Motor neuron (in vitro differentiated cells): Measurements from ENCODE around the gene MAP1LC3B2. TPM values are rescaled to one million over a fixed set of nuclear protein-coding genes. Genes with fewer than 3 reads are reported as not detected.
A peak's percentile ranks its signal among the peaks of the same experiment; 100 is the strongest.

Experiments used
- ATAC-seq, 8 experiments: fragments of 200-7000 bp; cut with Tn5 transposase; replicated peaks in 6 of 8; 2 replicates each; pipeline ENCODE4 v1.8.0; 2021; ENCODE audit warnings: mild to moderate bottlenecking in 8 of 8, moderate library complexity in 8 of 8
- H3K27ac ChIP-seq, 2 donors: fragments of 250-450 bp; sonication (Bioruptor Pico); 2 replicates each; pipeline ENCODE4 v1.9.0; 2021; ENCODE audit warnings: antibody characterized with exemption in 2 of 2, mild to moderate bottlenecking in 2 of 2, moderate library complexity in 1 of 2
- H3K4me1 ChIP-seq, 2 donors: fragments of 250-450 bp; sonication (Bioruptor Pico); replicated peaks in 1 of 2; 2 replicates each; pipeline ENCODE4 v1.6.1; 2021; ENCODE audit warnings: antibody characterized with exemption in 2 of 2, mild to moderate bottlenecking in 2 of 2, moderate library complexity in 1 of 2
- H3K4me3 ChIP-seq, 5 donors: fragments of 250-450 bp; sonication (Bioruptor Pico); 2 replicates each; pipeline ENCODE4 v1.9.0; 2021; ENCODE audit warnings: antibody characterized with exemption in 5 of 5, mild to moderate bottlenecking in 5 of 5, moderate library complexity in 4 of 5
- WGBS, 10 experiments: fragments of 450-650 bp; shearing (Covaris generic); methylation state at CpG; one replicate each; pipeline ENCODE4 v1.0.0; 2022; 5-methylcytosine and 5-hydroxymethylcytosine counted together
- in situ Hi-C, 9 experiments: fragments of 400-800 bp; cut with MboI; loops; one replicate each; pipeline ENCODE4 v1.15.0; 2021; ENCODE audit warnings: low sequenced_read_pairs in 9 of 9, low pct_unique_long_range_greater_than_20kb in 2 of 9; ENCODE audit not compliant: unreplicated experiment in 9 of 9
- total RNA-seq, 8 experiments: library from RNA; unstranded; fragments of 300-600 nt; gene quantifications; 2 replicates each; pipeline versions ENCODE4 v1.2.3 to v1.2.4, GENCODE V29; 2022

MAP1LC3B2 gene
- total RNA-seq, result 1 to 10 TPM in 5 of 8 experiments, under 1 TPM in 3; 0.61 to 3.8 (median 1.1) TPM

DNA sequence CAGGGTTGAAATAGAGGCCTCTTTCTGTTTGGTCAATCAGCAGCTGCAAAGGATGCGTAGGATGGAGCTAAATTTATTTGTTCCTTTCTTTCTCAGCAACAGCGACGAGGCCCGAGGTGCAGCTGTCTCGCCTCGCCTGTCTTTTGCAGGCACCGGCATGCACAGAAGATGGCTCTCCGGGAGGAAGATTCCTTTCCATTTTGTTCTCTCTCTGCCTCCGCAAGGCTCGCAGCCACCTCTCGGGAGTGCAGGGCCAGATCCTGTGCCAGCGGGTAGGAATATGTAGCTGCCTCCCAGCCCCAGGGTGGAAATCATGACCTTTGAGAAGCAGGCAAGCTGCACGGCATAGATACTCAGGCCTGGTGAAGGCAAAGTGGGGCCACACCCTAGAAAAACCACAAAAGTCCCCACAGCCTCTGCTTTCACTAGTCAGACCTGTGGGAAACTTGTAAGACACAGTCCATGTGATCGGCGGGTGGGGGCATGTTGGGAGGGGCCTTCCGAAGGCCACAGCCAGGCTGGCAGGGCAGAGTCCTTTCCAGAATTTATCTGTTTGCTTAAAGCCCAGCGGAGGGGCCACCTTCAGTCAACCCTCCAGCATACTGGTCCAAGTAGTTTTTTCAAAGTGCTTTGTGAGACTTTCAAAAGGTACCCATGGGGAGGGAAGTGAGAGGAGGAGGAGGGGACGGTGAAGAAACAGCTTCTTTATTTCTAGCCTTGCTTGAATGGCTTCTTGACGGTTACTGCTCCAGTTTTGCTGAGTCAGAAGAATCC lies at the start of gene MAP1LC3B2:
Gene MAP1LC3B2 (plus strand): TSS at position 220 of the 774 bp plus-strand sequence. CDS start 16,562 bp downstream, outside the sequence.
- H3K4me1 ChIP-seq, result peaks cover 11 to 15% of the 10 kb centered on the region in 2 donors
- peak; percentile 75 to 99 (median 86) for ATAC-seq
- H3K4me3 ChIP-seq, result no peak within 1 kb of the TSS
- H3K27ac ChIP-seq, result peak within 1 kb of the TSS in 1 of 2 donors; percentile 64
- in situ Hi-C loops, result no loop called here
- 4 to 82% (median 37%) methylated on average over 1 to 12 of the region's 19 CpGs for WGBS, 10 experiments

DNA sequence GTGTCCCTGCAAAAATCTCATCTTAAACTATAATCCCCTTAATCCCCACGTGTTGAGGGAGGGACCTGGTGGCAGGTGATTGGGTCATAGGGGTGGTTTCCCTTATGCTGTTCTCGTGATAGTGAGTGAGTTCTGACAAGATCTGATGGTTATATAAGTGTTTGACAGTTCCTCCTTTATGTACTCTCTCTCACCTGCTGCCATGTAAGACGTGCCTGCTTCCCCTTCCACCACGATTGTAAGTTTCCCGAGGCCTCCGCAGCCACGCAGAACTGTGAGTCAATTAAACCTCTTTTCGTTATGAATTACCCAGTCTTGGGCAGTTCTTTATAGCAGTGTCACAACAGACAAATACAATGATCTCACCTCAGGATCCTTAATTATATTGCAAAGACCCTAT lies 45.2 kb upstream of the MAP1LC3B2 start:
- 50 to 100% (median 83%) methylated on average over 1 to 6 of the region's 8 CpGs; no CpG with 5 or more reads in 4 of the 10 experiments for WGBS, 10 experiments
- in situ Hi-C loops, result no loop called here
- H3K27ac ChIP-seq, result no peak overlapping the region
- ATAC-seq, result no peak
- H3K4me3 ChIP-seq, result no peak overlapping the region
- H3K4me1 ChIP-seq, result peaks cover under 1 to 1% of the 10 kb centered on the region in 2 donors

DNA sequence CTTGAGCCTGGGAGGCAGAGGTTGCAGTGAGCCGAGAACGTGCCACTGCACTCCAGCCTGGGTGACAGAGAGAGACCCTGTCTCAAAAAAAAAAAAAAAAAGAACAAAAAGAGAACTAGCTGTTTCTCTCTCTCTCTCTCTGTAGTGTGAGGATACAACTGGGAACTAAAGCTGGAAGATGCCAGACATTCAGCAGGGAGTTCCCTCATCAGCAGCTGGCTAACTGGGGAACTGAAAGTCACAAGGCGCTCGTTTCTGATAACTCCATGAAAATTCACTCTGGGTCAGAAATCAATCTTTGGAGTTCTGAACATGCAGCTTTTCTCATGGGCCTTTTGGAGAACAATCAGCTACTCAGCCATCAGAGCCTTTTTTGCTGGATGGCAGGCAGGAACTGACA lies 43.5 kb upstream of the MAP1LC3B2 start:
- in situ Hi-C loops, result no loop called here
- Histone ChIP-seq H3K4me3 (no peak overlapping the region), H3K27ac (no peak overlapping the region), H3K4me1 (no peaks in the 10 kb centered on the region)
- WGBS, 10 experiments, result 21 to 100% (median 77%) methylated on average over 2 to 4 of the region's 4 CpGs; no CpG with 5 or more reads in 5 of the 10 experiments
- no peak for ATAC-seq

DNA sequence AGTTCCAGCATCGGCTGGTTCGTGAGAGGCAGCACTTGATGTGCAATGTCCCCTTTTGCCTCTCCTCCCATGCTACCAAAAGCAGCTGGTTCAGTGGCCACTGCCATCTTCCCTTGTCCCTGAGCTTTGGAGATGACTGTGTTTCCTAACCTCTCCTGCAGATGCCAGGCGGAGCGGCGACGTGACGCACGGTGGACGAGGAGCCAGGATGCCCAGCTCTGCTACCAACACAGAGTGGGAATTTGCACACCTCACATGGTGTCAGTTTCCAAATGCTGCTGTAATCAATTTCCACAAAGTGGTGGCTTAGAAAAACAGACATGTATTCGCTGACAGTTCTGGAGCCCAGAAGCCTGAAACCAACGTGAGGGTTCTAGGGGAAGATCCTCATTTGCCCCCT lies 42.5 kb upstream of the MAP1LC3B2 start:
- no peak overlapping the region for H3K4me3 ChIP-seq
- H3K4me1 ChIP-seq, result peaks cover 0 to 6% of the 10 kb centered on the region in 2 donors
- in situ Hi-C loops, result no loop called here
- no peak overlapping the region for H3K27ac ChIP-seq
- no peak for ATAC-seq
- 82 to 100% (median 92%) methylated on average over 1 to 9 of the region's 11 CpGs; no CpG with 5 or more reads in 4 of the 10 experiments for WGBS, 10 experiments

DNA sequence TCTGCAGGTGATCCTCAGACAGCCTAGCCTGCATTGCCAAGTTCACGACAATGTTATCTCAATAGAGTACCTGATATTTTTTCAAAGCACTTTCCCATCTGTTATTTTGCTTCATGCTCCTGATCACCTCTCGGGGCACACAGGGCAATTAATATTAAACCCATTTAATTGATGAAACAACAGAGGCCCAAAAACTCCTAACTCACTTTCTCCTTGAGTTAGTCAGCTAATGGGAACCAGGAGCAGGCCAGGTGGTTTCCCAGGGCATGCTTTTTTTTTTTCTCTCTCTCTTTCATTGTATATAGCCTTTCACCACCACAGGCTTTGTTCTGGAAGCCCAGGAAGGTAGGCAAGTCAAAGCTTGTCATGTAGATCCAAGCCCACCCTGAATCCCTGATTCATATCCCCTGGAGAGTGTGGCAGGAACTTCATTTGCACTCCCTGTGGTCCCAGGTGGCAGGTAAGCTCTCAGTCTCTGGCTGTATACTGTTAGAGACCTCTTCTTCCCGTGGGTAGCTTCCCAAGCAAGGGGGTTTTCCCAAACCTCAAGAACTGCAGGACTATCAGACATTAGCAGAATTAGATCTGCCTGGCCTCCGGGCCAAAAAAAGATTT lies 41.6 kb upstream of the MAP1LC3B2 start:
- no peak overlapping the region for H3K27ac ChIP-seq
- WGBS, 10 experiments, result 0 to 100% (median 69%) methylated on average over 1 to 4 of the region's 4 CpGs; no CpG with 5 or more reads in 1 of the 10 experiments
- peaks cover 0 to 6% of the 10 kb centered on the region in 2 donors for H3K4me1 ChIP-seq
- in situ Hi-C loops, result no loop called here
- H3K4me3 ChIP-seq, result no peak overlapping the region
- ATAC-seq, result no peak

DNA sequence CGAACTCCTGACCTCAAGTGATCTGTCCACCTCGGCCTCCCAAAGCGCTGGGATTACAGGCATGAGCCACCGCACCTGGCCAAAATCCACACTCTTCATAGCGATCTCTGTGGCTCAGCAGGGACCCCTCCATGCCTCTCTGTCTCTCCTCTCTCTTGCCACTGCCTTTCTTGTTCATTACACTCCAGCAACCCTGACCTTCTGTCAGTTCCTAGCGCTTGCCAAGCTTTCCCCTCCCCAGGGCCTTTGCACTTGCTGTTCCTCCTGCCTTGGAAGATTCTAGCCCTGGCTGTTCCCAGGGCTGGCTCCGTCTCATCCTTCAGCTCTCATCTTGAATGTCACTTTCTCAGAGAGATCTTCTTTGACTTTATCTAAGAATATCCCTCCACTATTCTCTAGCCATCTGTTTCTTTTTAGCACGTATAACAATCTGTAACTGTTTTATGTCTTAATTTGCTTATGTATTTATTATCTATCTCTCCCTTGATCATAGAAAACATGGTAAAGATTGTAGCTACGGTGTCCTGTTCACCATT lies 38.9 kb upstream of the MAP1LC3B2 start:
- WGBS, 10 experiments, result 46 to 100% (median 82%) methylated on average over 1 to 6 of the region's 9 CpGs
- ATAC-seq, result no peak
- H3K27ac ChIP-seq, result no peak overlapping the region
- H3K4me1 ChIP-seq, result peaks cover under 1 to 9% of the 10 kb centered on the region in 2 donors
- in situ Hi-C loops, result no loop called here
- H3K4me3 ChIP-seq, result no peak overlapping the region

DNA sequence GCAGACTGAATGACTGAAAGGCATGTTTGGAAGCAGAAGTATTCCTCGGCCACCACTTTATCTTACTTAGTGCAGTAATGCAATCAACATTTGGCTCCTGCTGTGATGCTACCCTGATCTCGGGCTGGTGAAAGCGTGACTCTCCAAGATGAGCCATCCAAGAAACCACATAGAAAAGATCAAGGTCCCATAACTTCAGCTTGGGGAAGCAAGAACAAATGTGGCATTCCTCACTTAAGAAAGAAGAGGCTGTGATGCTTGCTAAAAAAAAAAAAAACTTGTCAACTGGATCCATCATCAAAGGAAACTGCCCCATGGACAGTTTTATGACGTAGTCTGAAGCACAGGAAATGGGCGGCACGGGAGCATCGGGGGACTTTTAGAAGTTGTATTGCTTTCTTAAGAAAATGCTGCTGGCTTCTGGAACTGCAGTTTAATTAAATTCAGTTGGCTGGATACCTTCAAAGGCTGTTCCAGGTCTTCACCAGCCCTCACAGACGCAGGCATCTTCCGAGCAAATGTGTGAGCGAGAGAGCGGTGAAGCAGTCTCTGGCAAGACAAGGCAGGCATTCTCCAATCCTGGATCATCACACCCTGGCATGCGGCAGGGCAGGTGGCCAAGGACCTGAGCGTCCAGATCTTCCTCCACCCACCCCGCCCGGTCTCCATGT lies 38.2 kb upstream of the MAP1LC3B2 start:
- in situ Hi-C loops, result no loop called here
- Histone ChIP-seq H3K4me3 (no peak overlapping the region), H3K27ac (no peak overlapping the region), H3K4me1 (peaks cover 7 to 15% of the 10 kb centered on the region in 2 donors)
- peak in 3 of 8 experiments; percentile 18 to 28 (median 24) for ATAC-seq
- WGBS, 10 experiments, result 7 to 63% (median 40%) methylated on average over 2 to 12 of the region's 15 CpGs; no CpG with 5 or more reads in 1 of the 10 experiments

DNA sequence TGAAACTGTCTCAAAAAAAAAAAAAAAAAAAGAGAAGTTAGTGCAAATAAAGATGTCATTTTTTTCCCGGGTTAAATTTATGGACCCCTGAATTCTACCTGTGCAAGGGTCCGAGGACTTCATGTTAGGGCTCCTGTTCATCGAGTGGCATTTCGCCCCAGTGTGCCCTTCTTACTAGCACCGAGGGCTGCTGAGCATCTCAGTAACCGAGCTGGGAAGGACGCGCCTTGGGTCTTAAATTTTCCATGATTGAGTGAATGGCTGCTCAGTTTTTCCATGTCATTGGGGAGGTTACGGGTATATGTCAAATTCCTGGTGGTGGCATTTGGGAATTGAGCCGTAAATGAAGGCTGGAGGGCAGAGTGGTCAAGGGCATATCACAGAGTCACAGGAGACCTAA lies 34.9 kb upstream of the MAP1LC3B2 start:
- ATAC-seq, result no peak
- peaks cover 17 to 26% of the 10 kb centered on the region in 2 donors for H3K4me1 ChIP-seq
- in situ Hi-C loops, result no loop called here
- H3K27ac ChIP-seq, result no peak overlapping the region
- 86 to 100% (median 93%) methylated on average over 1 to 8 of the region's 10 CpGs; no CpG with 5 or more reads in 1 of the 10 experiments for WGBS, 10 experiments
- H3K4me3 ChIP-seq, result no peak overlapping the region

DNA sequence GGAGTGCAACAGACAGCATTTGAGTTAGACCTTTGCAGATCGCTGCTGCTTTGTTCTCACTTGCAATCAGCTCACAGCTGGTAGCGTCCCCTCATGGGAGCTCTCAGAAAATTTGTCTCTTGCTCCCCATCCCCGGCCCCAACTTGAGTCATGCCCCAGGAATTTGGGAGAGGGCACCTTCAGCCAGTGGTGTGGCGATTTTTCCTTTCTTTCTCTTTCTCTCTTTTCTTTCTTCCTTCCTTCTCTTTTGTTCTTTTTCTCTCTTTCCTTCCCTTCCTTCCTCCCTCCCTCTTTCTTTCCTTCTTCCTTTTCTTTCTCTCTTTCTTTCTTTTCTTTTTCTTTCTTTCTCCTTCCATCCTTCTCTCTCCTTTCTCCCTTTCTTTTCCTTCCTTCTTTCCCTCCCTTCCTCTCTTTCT lies 34.2 kb upstream of the MAP1LC3B2 start:
- Histone ChIP-seq H3K4me3 (no peak overlapping the region), H3K4me1 (peaks cover 20 to 26% of the 10 kb centered on the region in 2 donors), H3K27ac (no peak overlapping the region)
- 6 to 78% (median 57%) methylated on average over 2 to 4 of the region's 4 CpGs; no CpG with 5 or more reads in 5 of the 10 experiments for WGBS, 10 experiments
- in situ Hi-C loops, result no loop called here
- ATAC-seq, result no peak

DNA sequence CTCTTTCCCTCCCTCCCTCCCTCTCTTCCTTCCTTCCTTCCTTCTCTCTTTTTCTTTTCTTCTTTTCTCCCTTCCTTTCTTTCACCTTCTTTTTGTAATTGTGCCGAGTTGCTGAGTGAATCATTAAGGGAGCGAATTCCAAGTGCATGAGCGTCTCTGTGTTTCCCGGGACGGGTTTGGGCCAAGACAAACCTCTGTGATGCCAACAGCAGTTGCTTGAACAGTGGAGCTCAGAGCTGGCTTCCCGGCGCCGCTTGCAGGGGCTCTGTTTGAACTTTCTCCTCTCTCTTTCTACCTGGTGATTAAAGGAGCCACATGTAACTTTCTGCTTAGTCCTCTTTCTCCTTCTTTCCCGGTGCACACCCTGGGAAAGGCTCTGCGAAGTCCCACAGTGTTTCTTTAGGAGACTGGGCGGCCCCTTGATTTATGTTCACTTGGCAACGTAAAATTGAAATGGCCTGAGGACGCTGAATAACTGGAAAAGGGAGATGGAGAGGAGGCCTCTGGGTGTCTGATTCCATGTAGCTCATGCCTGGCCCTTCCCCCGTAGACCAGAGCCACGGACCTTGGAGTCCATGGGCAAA lies 33.7 kb upstream of the MAP1LC3B2 start:
- 3 to 39% (median 16%) methylated on average over 3 to 11 of the region's 15 CpGs for WGBS, 10 experiments
- Histone ChIP-seq H3K27ac (no peak overlapping the region), H3K4me3 (no peak overlapping the region)

DNA sequence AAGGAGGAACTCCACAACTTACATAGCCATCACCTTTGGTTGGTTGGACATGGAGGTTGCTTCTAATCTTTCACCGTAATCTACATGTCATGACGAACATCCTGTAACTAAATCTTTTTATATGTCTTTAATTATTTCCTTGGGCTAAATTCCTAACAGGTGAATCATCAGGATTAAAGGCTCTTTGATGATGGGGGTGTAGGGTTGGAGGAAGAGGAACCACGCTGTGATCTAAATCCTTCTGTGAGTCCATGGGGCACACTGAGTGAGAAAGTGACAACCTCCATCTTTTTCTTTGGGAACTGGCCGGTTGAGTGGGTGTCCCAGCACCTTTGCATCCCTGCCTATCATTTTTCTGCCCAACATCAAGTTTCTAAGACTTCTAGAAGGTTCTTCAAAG lies 31.1 kb upstream of the MAP1LC3B2 start:
- Histone ChIP-seq H3K4me1 (peaks cover 27% of the 10 kb centered on the region in 2 donors), H3K4me3 (no peak overlapping the region), H3K27ac (no peak overlapping the region)
- ATAC-seq, result no peak
- WGBS, 10 experiments, result 14 to 100% (median 87%) methylated on average over 1 to 4 of the region's 4 CpGs
- in situ Hi-C loops, result no loop called here

More for the DNA sequence above, 33.7 kb upstream of the MAP1LC3B2 start:
- ATAC-seq, result peak; percentile 34 to 87 (median 65)
- in situ Hi-C loops, result no loop called here
- H3K4me1 ChIP-seq, result peaks cover 20 to 26% of the 10 kb centered on the region in 2 donors

DNA sequence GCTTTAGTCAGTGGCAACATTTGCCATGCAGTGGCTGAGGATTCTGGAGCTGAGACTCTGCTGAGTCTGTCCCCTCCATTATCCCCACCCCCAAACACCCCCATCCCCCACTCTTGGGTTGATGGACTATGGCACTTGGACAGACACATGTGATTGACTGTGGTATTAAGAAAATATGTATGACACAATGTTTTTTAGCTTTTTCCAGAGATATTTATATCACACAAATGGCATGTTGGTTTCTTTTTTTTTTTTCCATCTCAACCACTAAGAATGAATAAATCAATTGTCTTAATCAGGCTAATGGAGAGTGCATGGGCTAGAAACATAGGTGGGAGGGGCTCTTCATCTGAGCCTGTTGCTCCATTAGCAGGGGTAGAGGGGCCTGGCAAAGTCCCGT lies 30.7 kb upstream of the MAP1LC3B2 start:
- in situ Hi-C loops, result no loop called here
- Histone ChIP-seq H3K4me1 (peaks cover 27% of the 10 kb centered on the region in 2 donors), H3K27ac (no peak overlapping the region), H3K4me3 (no peak overlapping the region)
- WGBS, 10 experiments, result 100% methylated on average over 1 of the region's 1 CpG; no CpG with 5 or more reads in 9 of the 10 experiments
- ATAC-seq, result peak in 2 of 8 experiments; percentile 12 to 49
